Measurements from ENCODE around the gene THSD4. TPM values are rescaled to one million over a fixed set of nuclear protein-coding genes. Genes with fewer than 3 reads are reported as not detected.

THSD4 gene
- total and polyA plus RNA-seq, 9 of the 15 experiments (the other 6 are each of a cell fraction or from before 2014, with no cell fraction given), result 0.04 TPM; not detected in 5

DNA sequence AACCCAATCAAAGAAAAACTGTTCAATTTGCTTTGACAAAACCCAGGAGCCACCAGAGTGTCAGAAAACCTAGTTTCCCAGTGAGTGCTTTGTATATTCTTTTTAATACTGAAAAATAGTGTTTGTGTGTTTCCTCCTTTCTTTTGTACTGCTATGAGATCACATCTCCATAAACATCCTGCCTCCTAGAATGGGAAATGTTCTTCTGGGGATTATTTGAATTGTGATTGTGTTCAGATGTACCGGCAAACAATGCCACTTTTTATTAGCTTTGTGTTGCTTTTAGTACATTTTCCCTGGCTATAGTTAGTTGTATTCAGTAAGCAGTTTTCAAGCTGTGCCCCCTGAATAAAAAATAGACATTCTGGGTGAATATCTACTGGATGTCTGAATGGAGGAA is 547.0 kb downstream of the THSD4 start:
- CTCF ChIA-PET (ENCODE audit: low intra/inter-chr PET ratio), result no interaction called here
- Histone ChIP-seq H4K20me1 (replicated peaks; ENCODE audit: control insufficient read depth, insufficient read depth, low read length) (no peaks in the 10 kb centered on the region; the same call in 1 of the 2 replicates), H3K27me3 (ENCODE audit: control insufficient read depth in 2 of 2, insufficient read depth in 2 of 2, low read length in 2 of 2) (peaks cover 5 to 13% of the 10 kb centered on the region in 2 experiments; a peak in 3 of 5 replicates), H3K79me2 (ENCODE audit: control insufficient read depth, insufficient read depth, low read length) (no peaks in the 10 kb centered on the region), H3K4me1 (replicated peaks in 1 of 2; ENCODE audit: control insufficient read depth in 2 of 2, insufficient read depth in 2 of 2, low read length in 2 of 2) (no peaks in the 10 kb centered on the region), H2AFZ (ENCODE audit: low read depth, low read length) (no peak overlapping the region), H3K9me3 (replicated peaks; ENCODE audit: control insufficient read depth, insufficient read depth, low read depth, low read length) (no peaks in the 10 kb centered on the region), H3K36me3 (ENCODE audit: control insufficient read depth, insufficient read depth, low read length) (no peaks in the 10 kb centered on the region), H3K9me1 (ENCODE audit: control insufficient read depth, insufficient read depth, low read length) (no peaks in the 10 kb centered on the region), H3K27ac (ENCODE audit: extremely low read depth, low read depth, low read length) (no peak overlapping the region), H3K4me3 (no peak overlapping the region), H3K9ac (ENCODE audit: insufficient read depth in 1 of 2, low read depth in 2 of 2, low read length in 2 of 2) (no peak overlapping the region), H3K4me2 (ENCODE audit: insufficient read depth, low read length) (no peak overlapping the region)
- DNase-seq (ENCODE audit: extremely low read depth in 1 of 4, low spot score in 3 of 4) (no peak), FAIRE-seq (no peak), ATAC-seq (no peak)
- POLR2A ChIA-PET, result no interaction called here
- in situ Hi-C loops (cut with MboI), result no loop called here
- 0% methylated on average over 1 of the region's 1 CpG for WGBS (ENCODE audit: insufficient coverage, low coverage, missing lambda C conversion rate)
- no TSS peak for BruUV-seq (replicated peaks)
- intact Hi-C loops (cut with micrococcal nuclease), result no loop called here
- no peak for TF ChIP-seq ZNF354B (CRISPR knock-in tag; IDR thresholded peaks at IDR 0.05)

DNA sequence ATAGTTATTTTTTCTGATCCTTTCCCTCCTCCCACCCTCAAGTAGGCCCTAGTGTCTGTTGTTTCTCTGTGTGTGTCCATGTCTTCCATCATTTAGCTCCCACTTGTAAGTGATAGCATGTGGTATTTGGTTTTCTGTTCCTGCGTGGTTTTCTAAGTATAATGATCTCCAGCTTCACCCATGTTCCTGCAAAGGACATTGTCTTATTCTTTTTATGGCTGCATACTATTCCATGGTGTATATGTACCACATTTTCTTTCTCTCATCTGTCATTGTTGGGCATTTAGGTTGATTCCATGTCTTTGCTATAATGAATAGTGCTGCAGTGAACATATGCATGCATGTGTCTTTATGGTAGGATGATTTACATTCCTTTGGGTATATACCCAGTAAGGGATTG is 549.4 kb downstream of the THSD4 start:
- no peaks in the 10 kb centered on the region for H4K20me1 ChIP-seq (replicated peaks; ENCODE audit: control insufficient read depth, insufficient read depth, low read length)
- no peak overlapping the region for H3K27ac ChIP-seq (ENCODE audit: extremely low read depth, low read depth, low read length)
- H3K9me3 ChIP-seq (replicated peaks; ENCODE audit: control insufficient read depth, insufficient read depth, low read depth, low read length), result no peaks in the 10 kb centered on the region
- intact Hi-C loops (cut with micrococcal nuclease), result no loop called here
- no peak overlapping the region for H3K4me2 ChIP-seq (ENCODE audit: insufficient read depth, low read length)
- no peak for FAIRE-seq
- TF ChIP-seq ZNF76 (CRISPR knock-in tag; IDR thresholded peaks at IDR 0.05; ENCODE audit: borderline replicate concordance) (no peak), HDAC8 (tag; IDR thresholded peaks at IDR 0.05) (no peak), POLR2AphosphoS5 (IDR thresholded peaks at IDR 0.05; ENCODE audit: control insufficient read depth, insufficient read depth, low read depth, low read length) (no peak), ZFPM2 (CRISPR knock-in tag; IDR thresholded peaks at IDR 0.05) (no peak), MBD2 (IDR thresholded peaks at IDR 0.05; ENCODE audit: borderline replicate concordance, low read depth) (no peak), SRSF3 (IDR thresholded peaks at IDR 0.05; ENCODE audit: insufficient read depth, low read length) (no peak)
- TF ChIP-seq, protein P1, sequence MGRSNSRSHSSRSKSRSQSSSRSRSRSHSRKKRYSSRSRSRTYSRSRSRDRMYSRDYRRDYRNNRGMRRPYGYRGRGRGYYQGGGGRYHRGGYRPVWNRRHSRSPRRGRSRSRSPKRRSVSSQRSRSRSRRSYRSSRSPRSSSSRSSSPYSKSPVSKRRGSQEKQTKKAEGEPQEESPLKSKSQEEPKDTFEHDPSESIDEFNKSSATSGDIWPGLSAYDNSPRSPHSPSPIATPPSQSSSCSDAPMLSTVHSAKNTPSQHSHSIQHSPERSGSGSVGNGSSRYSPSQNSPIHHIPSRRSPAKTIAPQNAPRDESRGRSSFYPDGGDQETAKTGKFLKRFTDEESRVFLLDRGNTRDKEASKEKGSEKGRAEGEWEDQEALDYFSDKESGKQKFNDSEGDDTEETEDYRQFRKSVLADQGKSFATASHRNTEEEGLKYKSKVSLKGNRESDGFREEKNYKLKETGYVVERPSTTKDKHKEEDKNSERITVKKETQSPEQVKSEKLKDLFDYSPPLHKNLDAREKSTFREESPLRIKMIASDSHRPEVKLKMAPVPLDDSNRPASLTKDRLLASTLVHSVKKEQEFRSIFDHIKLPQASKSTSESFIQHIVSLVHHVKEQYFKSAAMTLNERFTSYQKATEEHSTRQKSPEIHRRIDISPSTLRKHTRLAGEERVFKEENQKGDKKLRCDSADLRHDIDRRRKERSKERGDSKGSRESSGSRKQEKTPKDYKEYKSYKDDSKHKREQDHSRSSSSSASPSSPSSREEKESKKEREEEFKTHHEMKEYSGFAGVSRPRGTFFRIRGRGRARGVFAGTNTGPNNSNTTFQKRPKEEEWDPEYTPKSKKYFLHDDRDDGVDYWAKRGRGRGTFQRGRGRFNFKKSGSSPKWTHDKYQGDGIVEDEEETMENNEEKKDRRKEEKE (IDR thresholded peaks at IDR 0.05; ENCODE audit: borderline replicate concordance in 1 of 2, control insufficient read depth in 1 of 2, low read depth in 2 of 2, low read length in 1 of 2), result no peak
- H3K79me2 ChIP-seq (ENCODE audit: control insufficient read depth, insufficient read depth, low read length), result no peaks in the 10 kb centered on the region
- in situ Hi-C loops (cut with MboI), result no loop called here
- ATAC-seq, result no peak
- no TSS peak for BruUV-seq (replicated peaks)
- peaks cover 0 to 13% of the 10 kb centered on the region in 2 experiments; a peak in 2 of 5 replicates for H3K27me3 ChIP-seq (ENCODE audit: control insufficient read depth in 2 of 2, insufficient read depth in 2 of 2, low read length in 2 of 2)
- DNase-seq (ENCODE audit: extremely low read depth in 1 of 4, low spot score in 3 of 4), result no peak
- no peaks in the 10 kb centered on the region for H3K36me3 ChIP-seq (ENCODE audit: control insufficient read depth, insufficient read depth, low read length)
- WGBS (ENCODE audit: insufficient coverage, low coverage, missing lambda C conversion rate), result 0% methylated on average over 1 of the region's 1 CpG
- no peaks in the 10 kb centered on the region for H3K4me1 ChIP-seq (replicated peaks in 1 of 2; ENCODE audit: control insufficient read depth in 2 of 2, insufficient read depth in 2 of 2, low read length in 2 of 2)
- POLR2A ChIA-PET, result interaction anchor here (0.5 kb wide), 1 partner anchor 1166 kb away, joined by 3 read pairs; no protein-coding TSS in a partner anchor
- no peak overlapping the region for H2AFZ ChIP-seq (ENCODE audit: low read depth, low read length)
- H3K9ac ChIP-seq (ENCODE audit: insufficient read depth in 1 of 2, low read depth in 2 of 2, low read length in 2 of 2), result no peak overlapping the region
- CTCF ChIA-PET (ENCODE audit: low intra/inter-chr PET ratio), result no interaction called here
- H3K4me3 ChIP-seq, result no peak overlapping the region
- H3K9me1 ChIP-seq (ENCODE audit: control insufficient read depth, insufficient read depth, low read length), result no peaks in the 10 kb centered on the region
